GM21576 (cell line): Measurements from ENCODE around the gene MIGA2.
A peak's percentile ranks its signal among the peaks of the same experiment; 100 is the strongest.
"Not testable (repeated sequence)": the region's sequence is repeated elsewhere in the genome, so short reads cannot be mapped to it uniquely, and the experiment has no call there.

Source experiments
- ATAC-seq: cut with Tn5 transposase; IDR thresholded peaks from one replicate; pipeline ENCODE4 v1.9.1; 2021; ENCODE audit warnings: mild to moderate bottlenecking, moderate library complexity; ENCODE audit not compliant: unreplicated experiment

The MIGA2 gene

DNA sequence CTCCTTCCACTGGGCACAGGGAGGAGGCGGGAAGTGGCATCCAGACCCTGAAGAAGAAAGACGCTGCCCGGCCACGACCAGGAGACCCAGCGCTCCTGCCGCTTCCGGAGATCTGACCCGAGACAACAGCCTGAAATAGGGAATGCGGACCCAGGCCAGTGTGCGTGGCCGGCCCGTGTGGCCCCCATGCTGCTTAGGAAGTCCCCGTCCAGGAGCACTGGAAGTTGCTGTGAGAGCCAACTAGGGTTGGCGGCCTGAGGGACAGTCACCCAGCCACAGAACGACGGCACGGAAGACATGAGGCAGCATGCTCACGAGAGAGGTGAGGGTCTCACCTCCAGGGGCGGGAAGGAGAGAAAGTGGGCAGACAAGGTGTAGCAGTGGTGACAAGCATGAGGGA is 25.3 kb upstream of the MIGA2 start:
- no peak for ATAC-seq

- no peak for ATAC-seq
Observed at GRCh38 chr9:129011761-129012181, 24.7 kb upstream of the MIGA2 start.

DNA sequence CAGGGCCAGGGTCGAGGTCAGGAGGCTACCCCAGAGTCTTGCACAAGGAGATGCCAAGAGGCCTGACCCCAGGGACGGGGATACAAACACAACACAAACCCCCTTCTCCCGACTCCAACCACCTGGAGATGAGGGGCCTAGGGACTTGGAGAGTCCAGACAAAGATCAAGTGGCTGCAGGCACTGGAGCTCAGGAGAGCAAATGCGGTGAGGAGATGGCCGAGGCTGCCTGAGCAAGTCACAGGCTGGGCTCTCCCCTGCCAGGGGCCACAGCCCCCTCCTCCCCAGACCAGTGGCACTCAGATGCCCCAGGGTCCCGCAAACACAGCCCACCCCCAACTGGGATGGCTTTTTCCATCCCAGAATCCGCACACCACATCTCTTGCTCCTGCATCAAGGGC is 24.1 kb upstream of the MIGA2 start:
- no peak for ATAC-seq

DNA sequence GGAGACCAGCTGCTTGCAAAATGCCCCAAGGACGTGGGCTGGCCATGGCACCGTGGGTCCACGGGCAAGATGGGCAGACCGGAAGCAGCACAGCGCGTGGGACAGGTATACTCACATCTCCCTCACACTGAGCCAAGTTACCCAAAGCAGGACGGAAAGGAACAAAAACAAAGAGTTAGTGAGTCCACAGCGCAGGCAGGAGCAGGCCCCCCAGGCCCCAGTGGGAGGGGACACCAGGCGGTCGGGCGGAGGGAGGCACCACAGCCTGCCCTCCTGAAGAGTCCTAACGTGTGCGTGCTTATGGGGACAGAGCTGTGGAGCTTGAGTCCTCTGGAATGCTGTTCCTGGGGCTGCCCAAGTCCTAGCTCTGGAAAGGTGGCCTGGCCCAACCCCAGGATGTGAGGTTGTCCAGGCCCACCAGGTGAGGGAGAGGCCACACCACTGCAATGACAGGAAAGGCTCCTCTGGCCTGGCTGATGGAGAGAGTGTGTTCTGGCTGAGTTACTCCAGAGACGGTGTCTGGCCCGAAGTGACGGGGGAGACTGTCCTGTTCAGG is 23.5 kb upstream of the MIGA2 start:
- no peak for ATAC-seq

DNA sequence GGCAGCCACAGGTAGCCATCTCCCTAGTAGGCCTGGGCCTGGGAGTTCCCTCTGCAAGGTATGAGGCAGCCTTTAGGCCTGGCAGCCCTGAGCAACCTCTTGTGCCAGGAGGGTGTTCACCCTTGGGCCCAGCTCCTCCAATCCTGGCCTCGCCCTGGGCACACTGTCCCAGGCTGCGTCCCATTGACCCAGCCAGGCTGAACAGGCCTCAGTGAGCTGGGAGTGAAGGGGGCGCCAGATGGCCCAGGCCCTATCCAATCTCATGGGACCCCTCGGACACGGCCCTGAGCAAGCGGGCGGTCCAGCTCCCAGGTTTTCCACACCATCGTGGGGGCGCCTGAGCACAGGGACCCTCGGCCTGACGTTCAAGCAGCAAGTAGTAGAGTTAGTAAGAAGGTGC is 22.8 kb upstream of the MIGA2 start:
- ATAC-seq: no peak

DNA sequence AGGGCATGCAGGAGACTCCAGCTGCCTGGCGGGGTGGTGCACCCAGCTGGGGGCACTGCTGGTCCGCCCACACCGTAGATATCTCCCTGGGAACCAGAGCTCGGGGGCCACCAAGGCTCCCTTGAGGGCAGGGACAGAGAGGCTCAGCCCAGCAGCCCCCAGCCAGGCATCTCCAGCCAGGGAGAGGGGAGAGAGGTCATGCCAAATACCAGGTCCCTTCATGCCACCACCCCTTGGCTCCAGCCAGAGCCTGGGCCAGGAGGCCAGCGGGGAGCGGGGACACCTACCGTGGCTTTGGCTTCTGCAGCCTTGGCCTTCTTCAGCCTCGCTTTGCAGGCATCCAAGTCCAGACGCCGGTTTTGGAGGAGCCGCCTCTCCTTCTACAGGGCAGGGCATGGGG is 22.3 kb upstream of the MIGA2 start:
- no peak for ATAC-seq

DNA sequence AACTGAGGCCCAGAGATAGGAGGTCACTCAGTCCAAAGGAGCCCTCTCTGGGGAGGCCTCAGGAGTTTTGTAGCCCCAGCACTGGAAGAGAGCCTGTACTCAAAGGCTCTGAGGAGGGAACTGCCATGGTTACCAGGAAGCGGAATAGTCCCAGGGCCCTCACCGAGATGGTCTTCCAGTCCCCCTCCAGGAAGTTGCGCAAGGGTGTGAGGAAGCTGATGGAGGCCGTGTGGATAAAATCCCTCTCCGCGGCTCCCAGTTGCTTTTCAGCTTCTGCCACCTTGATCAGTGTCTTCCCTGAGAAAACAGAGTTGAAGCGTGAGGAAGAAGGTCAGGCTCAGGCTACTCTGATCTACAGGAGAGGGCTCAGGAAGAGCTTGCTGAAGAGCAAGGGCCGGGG is 21.8 kb upstream of the MIGA2 start:
- ATAC-seq: no peak

GRCh38 chr9:129021091-129021490 is 15.3 kb upstream of the MIGA2 start:
- peak; percentile 77 for ATAC-seq

DNA sequence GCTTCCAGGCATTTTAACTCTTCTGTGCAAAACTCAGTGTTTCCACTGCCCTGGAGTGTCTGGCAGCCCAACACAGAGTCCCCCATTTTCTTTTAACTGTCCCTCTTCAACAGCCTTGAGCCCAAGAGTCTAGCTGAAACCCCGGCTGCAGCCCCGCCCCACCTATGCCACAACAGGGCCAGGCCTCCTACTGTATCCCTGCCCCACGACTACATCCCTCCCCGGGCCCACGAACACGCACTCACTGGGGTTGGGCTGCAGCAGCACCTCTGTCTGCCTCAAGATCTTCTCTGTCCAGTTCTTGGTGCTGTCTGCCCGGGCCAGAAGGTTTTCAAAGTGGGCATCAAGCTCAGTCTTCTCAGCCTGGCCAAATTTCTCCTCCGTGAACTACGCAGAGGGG is 14.4 kb upstream of the MIGA2 start:
- ATAC-seq: no peak

DNA sequence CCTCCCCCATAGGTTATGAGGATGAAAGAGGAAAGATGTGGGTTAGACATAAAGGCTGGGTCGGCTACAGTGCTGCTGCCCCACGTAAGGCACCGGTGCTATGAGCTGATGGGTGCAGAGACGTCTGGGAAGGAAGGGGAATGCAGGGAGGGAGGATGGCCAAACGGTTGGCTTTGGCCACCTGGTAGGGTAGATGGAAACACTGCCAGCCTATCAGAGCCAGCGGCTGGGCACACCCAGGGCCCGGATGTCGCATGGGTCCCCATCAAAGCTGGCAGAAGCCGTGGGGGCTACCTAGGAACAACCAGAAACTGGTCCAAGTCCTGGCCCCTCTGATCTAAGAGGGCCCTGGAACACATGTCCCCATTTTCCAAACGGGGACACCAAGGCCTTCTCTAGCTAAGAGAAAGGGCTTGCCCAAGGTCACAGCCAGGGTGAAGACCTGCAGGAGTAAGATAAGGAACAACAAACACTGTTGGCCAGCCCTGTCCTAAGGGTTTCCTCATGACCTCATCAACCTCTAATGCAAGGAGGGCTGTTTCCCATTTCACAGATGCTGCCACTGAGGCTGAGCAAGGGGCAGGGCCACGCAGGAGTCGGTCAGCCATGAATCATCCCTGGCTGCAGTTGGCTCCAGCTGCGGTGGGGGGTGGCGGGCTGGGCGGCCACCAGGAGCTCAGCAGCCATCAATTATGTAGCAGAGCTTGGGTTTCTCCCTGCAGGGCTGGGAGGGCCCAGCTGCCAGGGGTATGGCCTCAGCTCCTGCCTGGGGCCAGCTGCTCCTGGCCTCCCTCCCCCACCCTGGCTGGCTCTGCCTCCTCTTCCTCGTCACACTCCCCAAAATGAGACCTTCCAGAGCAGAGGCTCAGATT is 13.2 kb upstream of the MIGA2 start:
- ATAC-seq: no peak

DNA sequence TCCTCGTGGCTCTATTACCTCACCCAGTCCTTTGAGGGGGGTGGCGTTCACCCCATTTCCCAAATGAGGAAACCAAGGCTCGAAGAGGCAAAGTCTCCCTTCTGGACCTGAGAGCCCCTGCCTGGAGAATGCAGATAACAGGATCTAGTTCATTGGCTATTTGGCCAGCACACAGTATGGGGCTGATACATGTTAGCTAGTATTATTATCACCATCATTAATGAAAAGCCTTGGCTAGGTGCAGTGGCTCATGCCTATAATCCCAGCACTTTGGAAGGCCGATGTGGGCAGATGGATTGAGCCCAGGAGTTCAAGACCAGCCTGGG is 12.6 kb upstream of the MIGA2 start:
- no peak for ATAC-seq

- ATAC-seq: no peak
Observed at GRCh38 chr9:129026442-129027223, 9.8 kb upstream of the MIGA2 start.

DNA sequence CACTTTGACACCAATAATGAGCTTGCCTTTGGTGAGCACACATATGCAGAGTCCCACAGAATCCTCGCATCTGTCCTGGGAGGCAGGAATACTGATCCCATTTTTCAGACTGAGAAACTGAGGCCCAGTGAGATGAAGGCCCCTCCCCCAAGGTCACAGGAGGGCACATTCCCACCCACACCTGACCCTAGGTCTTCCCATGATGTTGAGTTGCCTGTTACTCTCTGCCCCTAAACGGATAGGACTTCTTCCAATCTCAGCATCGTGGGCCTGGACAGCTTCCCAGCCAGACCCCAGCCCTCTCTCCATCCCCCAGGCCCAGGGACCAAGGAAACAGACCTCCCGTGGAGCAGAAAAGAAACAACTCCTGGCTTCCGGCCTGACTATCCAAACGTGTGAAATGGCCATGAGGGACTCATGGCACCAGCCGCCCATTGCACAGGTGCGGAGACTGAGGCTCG is 9.2 kb upstream of the MIGA2 start:
- ATAC-seq: no peak

DNA sequence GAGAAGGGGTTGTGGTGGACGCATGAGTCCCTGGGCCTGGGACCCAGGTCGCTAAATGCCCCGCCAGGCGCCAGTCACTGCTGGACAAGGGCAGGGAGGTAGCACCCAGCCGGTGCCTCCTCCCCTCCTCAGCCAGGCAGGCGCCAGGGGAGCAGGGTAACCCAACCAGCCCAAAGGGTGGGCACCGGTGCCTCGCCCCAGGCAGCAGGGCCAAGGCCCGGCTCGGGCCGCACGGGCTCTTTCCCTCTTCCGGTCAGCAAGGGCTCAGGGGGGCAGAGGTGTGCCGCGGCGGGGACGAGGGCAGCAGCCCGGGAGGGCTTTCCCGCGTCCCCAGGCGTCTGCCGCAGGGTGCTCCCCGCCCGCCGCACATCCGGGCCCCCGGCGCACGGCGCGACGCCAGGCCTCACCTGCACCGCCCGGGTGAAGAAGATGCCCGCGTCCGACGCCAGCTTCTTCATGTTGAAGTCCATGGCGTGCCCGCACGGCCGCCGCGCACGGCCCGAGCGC is 8.7 kb upstream of the MIGA2 start:
- peak; percentile 35 for ATAC-seq

DNA sequence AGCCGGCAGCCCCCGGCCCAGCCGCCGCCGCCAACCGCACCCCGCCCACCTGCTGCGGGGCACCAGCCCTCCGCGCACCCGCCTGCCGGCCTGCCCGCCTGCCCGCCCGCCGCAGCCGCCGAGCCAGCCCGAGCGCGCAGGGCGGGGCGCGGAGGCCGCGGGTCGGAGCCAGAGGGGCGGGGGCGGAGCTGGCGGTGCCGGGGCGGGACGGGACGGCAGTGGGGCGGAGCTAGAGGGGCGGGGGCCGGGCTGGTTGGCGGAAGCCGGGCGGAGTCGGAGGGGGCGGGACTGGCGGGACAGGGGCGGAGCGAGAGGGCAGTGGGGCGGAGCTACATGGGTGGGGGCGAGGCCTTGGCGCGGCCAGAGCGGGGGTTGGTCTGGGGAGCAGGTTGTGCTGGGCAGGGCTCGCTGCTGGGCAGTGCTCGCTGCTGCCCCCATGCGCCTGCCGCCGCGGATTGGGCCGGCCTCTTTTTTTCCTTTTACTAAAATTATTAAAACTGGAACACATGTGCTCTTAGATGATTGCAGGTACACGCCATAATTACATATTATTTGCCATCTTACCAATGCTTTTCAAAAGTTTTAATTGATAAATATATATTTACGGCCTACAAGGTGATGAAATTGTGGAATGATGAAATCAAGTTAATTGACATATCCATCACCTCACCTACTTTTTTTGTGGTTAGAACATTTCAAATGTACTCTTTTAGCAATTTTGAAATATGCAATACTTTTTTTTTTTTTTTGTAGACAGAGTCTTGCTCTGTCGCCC is 8.0 kb upstream of the MIGA2 start, which contains the start of gene SH3GLB2:
SH3GLB2 (minus strand) TSS at position 140 of the 775 bp plus-strand sequence. CDS start 177 bp downstream, outside the sequence.
- ATAC-seq: peak; percentile 78

DNA sequence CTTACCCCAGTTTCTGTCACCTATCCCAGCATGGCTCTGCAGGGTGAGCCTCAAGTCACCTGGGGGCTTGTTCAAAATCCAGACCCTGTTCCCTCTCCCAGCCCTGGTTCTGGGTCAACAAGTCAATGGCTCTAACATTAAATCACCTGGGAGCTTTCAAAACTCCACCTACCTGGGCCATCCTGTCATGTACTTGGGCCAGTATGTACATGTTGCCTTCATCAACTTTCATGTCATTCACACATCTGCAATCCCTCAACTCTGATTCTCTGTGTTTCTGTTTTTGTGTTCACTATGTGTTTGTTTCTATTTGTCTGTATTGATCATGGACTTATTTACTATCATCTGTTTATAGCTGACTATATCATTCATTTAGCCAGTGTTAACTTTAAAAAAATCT is 6.2 kb upstream of the MIGA2 start:
- ATAC-seq: no peak

DNA sequence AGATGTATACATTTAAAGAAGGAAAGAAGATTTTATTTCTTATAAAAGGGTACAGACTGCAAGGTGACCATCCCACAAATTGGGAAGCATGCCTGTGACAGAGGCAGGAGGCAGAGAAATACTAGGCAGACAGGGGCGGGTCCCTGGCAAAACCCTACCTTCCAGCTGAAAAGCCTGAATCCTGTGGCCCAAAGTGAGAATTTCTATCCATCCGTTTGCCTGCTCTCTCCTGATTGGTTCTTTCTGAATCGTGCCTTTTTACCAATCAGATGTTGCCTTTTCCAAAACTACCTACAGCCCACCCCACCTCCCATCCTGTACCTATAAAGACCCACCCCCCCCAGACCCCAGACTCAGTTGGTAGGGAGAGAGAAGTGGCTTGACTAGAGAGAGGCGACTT is 4.9 kb upstream of the MIGA2 start:
- ATAC-seq: no peak

GRCh38 chr9:129032541-129033159 is 3.8 kb upstream of the MIGA2 start:
- ATAC-seq: no peak

- ATAC-seq: no peak
Observed at GRCh38 chr9:129033216-129033615, 3.2 kb upstream of the MIGA2 start.

- not testable (repeated sequence) for ATAC-seq
Observed at GRCh38 chr9:129035838-129036237, 588 bp upstream of the MIGA2 start.
